HEK293 (cell line): ENCODE results near the gene GNB2.

ENCODE experiments used
- CTCF ChIA-PET: fragments of 350-600 bp; formaldehyde crosslinking; extraction: SDS; loops from one replicate; lab custom pipeline; 2021; ENCODE audit warnings: antibody characterized with exemption; lab: Yijun Ruan, JAX
- POLR2A ChIA-PET: fragments of 300-600 bp; formaldehyde crosslinking; extraction: SDS; loops from one replicate; lab custom pipeline; 2020; ENCODE audit warnings: antibody characterized with exemption, inconsistent platforms; lab: Yijun Ruan, JAX
- H3K27ac ChIP-seq: fragments of 200-500 bp; sonication (Bioruptor generic); 2 replicates; pipeline ENCODE4 v1.5.1; 2014; ENCODE audit warnings: low read depth, low read length, control low read depth, inconsistent platforms; ENCODE audit errors: extremely low read depth
- H3K36me3 ChIP-seq, 2 experiments: fragments of 200-500 bp in 1 of 2; sonication (Bioruptor generic) in 1 of 2; 1 replicate in 1 of 2; 2 replicates in 1 of 2; pipeline ENCODE4 v1.5.1; 2014 to 2017; ENCODE audit warnings: inconsistent platforms in 2 of 2, low read length in 2 of 2; ENCODE audit not compliant: control insufficient read depth in 2 of 2, insufficient read depth in 1 of 2
- H3K4me1 ChIP-seq: fragments of 200-500 bp; sonication (Bioruptor generic); 2 replicates; pipeline ENCODE4 v1.5.1; 2014; ENCODE audit warnings: mild to moderate bottlenecking, low read length, inconsistent platforms; ENCODE audit not compliant: control insufficient read depth, insufficient read depth
- H3K4me3 ChIP-seq: 2 replicates; pipeline ENCODE4 v1.5.1; 2011; ENCODE audit warnings: low read depth, mild to moderate bottlenecking, control low read depth, low read length, moderate library complexity
- H3K9me3 ChIP-seq: fragments of 200-500 bp; sonication (Bioruptor generic); 2 replicates; pipeline ENCODE4 v1.5.1; 2014; ENCODE audit warnings: low read depth, low read length, inconsistent platforms; ENCODE audit not compliant: control insufficient read depth, insufficient read depth
- BCL11A ChIP-seq: fragments of 450-650 bp; formaldehyde crosslinking; IDR thresholded peaks from 2 replicates; pipeline ENCODE4 v1.5.1; 2016; ENCODE audit warnings: low read depth, missing biosample characterization, missing genetic modification characterization
- GLIS1 ChIP-seq: fragments of 450-650 bp; formaldehyde crosslinking; IDR thresholded peaks from 2 replicates; pipeline ENCODE4 v1.5.1; 2016; ENCODE audit warnings: missing biosample characterization, missing genetic modification characterization
- HIC1 ChIP-seq: fragments of 450-650 bp; formaldehyde crosslinking; IDR thresholded peaks from 2 replicates; pipeline ENCODE4 v1.5.1; 2016; ENCODE audit warnings: missing biosample characterization, missing genetic modification characterization
- IKZF3 ChIP-seq: fragments of 450-650 bp; IDR thresholded peaks from 2 replicates; pipeline ENCODE4 v1.5.0; 2018; ENCODE audit warnings: missing biosample characterization, mild to moderate bottlenecking, missing genetic modification characterization, moderate library complexity
- OVOL3 ChIP-seq: fragments of 450-650 bp; formaldehyde crosslinking; IDR thresholded peaks from 2 replicates; pipeline ENCODE4 v1.5.1; 2016; ENCODE audit warnings: missing biosample characterization, missing genetic modification characterization
- YY2 ChIP-seq: fragments of 450-650 bp; formaldehyde crosslinking; IDR thresholded peaks from 2 replicates; pipeline ENCODE4 v1.5.1; 2016; ENCODE audit warnings: missing biosample characterization, missing genetic modification characterization
- ZBTB17 ChIP-seq: fragments of 450-650 bp; formaldehyde crosslinking; IDR thresholded peaks from 2 replicates; pipeline ENCODE4 v1.5.1; 2016; ENCODE audit warnings: missing biosample characterization, missing genetic modification characterization
- ZBTB49 ChIP-seq: fragments of 450-650 bp; formaldehyde crosslinking; IDR thresholded peaks from 2 replicates; pipeline ENCODE4 v1.5.1; 2016; ENCODE audit warnings: missing biosample characterization, missing genetic modification characterization, low read depth
- ZEB2 ChIP-seq: fragments of 450-650 bp; formaldehyde crosslinking; IDR thresholded peaks from 2 replicates; pipeline ENCODE4 v1.5.1; 2016; ENCODE audit warnings: missing biosample characterization, missing genetic modification characterization
- ZFP41 ChIP-seq: fragments of 450-650 bp; formaldehyde crosslinking; IDR thresholded peaks from 2 replicates; pipeline ENCODE4 v1.5.1; 2016; ENCODE audit warnings: missing biosample characterization, missing genetic modification characterization, borderline replicate concordance
- ZNF114 ChIP-seq: fragments of 450-650 bp; formaldehyde crosslinking; IDR thresholded peaks from 2 replicates; pipeline ENCODE4 v1.5.0; 2017; ENCODE audit warnings: missing biosample characterization, missing genetic modification characterization
- ZNF184 ChIP-seq: fragments of 450-650 bp; IDR thresholded peaks from 2 replicates; pipeline ENCODE4 v1.5.1; 2018; ENCODE audit warnings: missing biosample characterization, mild to moderate bottlenecking, missing genetic modification characterization
- ZNF292 ChIP-seq: fragments of 450-650 bp; formaldehyde crosslinking; IDR thresholded peaks from 2 replicates; pipeline ENCODE4 v1.5.1; 2016; ENCODE audit warnings: low read depth, missing biosample characterization, missing genetic modification characterization, borderline replicate concordance
- ZNF416 ChIP-seq: fragments of 450-650 bp; formaldehyde crosslinking; IDR thresholded peaks from 2 replicates; pipeline ENCODE4 v1.5.1; 2016; ENCODE audit warnings: missing biosample characterization, missing genetic modification characterization
- ZNF488 ChIP-seq: fragments of 450-650 bp; formaldehyde crosslinking; IDR thresholded peaks from 2 replicates; pipeline ENCODE4 v1.5.1; 2016; ENCODE audit warnings: missing biosample characterization, missing genetic modification characterization
- ZNF501 ChIP-seq: fragments of 450-650 bp; formaldehyde crosslinking; IDR thresholded peaks from 2 replicates; pipeline ENCODE4 v1.5.1; 2016; ENCODE audit warnings: missing biosample characterization, missing genetic modification characterization
- ZNF521 ChIP-seq: fragments of 450-650 bp; formaldehyde crosslinking; IDR thresholded peaks from 2 replicates; pipeline ENCODE4 v1.5.1; 2017; ENCODE audit warnings: missing biosample characterization, mild to moderate bottlenecking, missing genetic modification characterization
- ZNF548 ChIP-seq: fragments of 450-650 bp; formaldehyde crosslinking; IDR thresholded peaks from 2 replicates; pipeline ENCODE4 v1.5.1; 2016; ENCODE audit warnings: missing biosample characterization, missing genetic modification characterization
- ZNF560 ChIP-seq: fragments of 450-650 bp; formaldehyde crosslinking; IDR thresholded peaks from 2 replicates; pipeline ENCODE4 v1.5.1; 2017; ENCODE audit warnings: missing biosample characterization, missing genetic modification characterization, borderline replicate concordance
- ZNF670 ChIP-seq: fragments of 450-650 bp; formaldehyde crosslinking; IDR thresholded peaks from 2 replicates; pipeline ENCODE4 v1.5.1; 2016; ENCODE audit warnings: missing biosample characterization, missing genetic modification characterization, low read depth
- ZNF692 ChIP-seq: fragments of 450-650 bp; formaldehyde crosslinking; IDR thresholded peaks from 2 replicates; pipeline ENCODE4 v1.5.1; 2016; ENCODE audit warnings: missing biosample characterization, missing genetic modification characterization
- ZNF776 ChIP-seq: fragments of 450-650 bp; formaldehyde crosslinking; IDR thresholded peaks from 2 replicates; pipeline ENCODE4 v1.5.0; 2017; ENCODE audit warnings: missing biosample characterization, missing genetic modification characterization, borderline replicate concordance
- TF ChIP-seq, protein P1 (sequence below): fragments of 450-650 bp; formaldehyde crosslinking; IDR thresholded peaks from 2 replicates; pipeline ENCODE4 v1.5.1; 2016; ENCODE audit warnings: missing biosample characterization, missing genetic modification characterization
- TF ChIP-seq, protein P2 (sequence below): fragments of 450-650 bp; formaldehyde crosslinking; IDR thresholded peaks from 2 replicates; pipeline ENCODE4 v1.5.1; 2016; ENCODE audit warnings: missing biosample characterization, missing genetic modification characterization
- TF ChIP-seq, protein P3 (sequence below): fragments of 450-650 bp; IDR thresholded peaks from 2 replicates; pipeline ENCODE4 v1.5.1; 2018; ENCODE audit warnings: missing biosample characterization, mild to moderate bottlenecking, missing genetic modification characterization

GNB2 gene

GRCh38 chr7:100655908-100656674, 17.4 kb upstream of the GNB2 start, which contains the start of gene ACTL6B:
TSS of gene ACTL6B (minus strand) at chr7:100656448. CDS start at chr7:100656354, 94 bp downstream.
- Histone ChIP-seq H3K27ac (no peak within 1 kb of the TSS), H3K4me3 (no peak within 1 kb of the TSS)
- CTCF ChIA-PET, result interaction anchor here (0.6 kb wide), 1 partner anchor 69 kb away, joined by 3 read pairs; no protein-coding TSS in a partner anchor
- TF ChIP-seq ZEB2, result 0 out of 2 replicates have a peak, but pooled peaks have one; percentile 54
- no peak for TF ChIP-seq ZNF548 (tag by site-specific recombination)
- 0 out of 2 replicates have a peak, but pooled peaks have one; percentile 35 for TF ChIP-seq ZBTB17
- TF ChIP-seq, protein P1, sequence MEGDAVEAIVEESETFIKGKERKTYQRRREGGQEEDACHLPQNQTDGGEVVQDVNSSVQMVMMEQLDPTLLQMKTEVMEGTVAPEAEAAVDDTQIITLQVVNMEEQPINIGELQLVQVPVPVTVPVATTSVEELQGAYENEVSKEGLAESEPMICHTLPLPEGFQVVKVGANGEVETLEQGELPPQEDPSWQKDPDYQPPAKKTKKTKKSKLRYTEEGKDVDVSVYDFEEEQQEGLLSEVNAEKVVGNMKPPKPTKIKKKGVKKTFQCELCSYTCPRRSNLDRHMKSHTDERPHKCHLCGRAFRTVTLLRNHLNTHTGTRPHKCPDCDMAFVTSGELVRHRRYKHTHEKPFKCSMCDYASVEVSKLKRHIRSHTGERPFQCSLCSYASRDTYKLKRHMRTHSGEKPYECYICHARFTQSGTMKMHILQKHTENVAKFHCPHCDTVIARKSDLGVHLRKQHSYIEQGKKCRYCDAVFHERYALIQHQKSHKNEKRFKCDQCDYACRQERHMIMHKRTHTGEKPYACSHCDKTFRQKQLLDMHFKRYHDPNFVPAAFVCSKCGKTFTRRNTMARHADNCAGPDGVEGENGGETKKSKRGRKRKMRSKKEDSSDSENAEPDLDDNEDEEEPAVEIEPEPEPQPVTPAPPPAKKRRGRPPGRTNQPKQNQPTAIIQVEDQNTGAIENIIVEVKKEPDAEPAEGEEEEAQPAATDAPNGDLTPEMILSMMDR (tag by site-specific recombination), result no peak
- no peak for TF ChIP-seq BCL11A (tag by site-specific recombination)
- no peak for TF ChIP-seq ZNF184
- TF ChIP-seq ZBTB49, result no peak
- TF ChIP-seq HIC1 (tag by site-specific recombination), result no peak
- no peak for TF ChIP-seq ZNF560 (tag by site-specific recombination)
- TF ChIP-seq ZNF416 (tag by site-specific recombination), result no peak
- TF ChIP-seq, protein P2, sequence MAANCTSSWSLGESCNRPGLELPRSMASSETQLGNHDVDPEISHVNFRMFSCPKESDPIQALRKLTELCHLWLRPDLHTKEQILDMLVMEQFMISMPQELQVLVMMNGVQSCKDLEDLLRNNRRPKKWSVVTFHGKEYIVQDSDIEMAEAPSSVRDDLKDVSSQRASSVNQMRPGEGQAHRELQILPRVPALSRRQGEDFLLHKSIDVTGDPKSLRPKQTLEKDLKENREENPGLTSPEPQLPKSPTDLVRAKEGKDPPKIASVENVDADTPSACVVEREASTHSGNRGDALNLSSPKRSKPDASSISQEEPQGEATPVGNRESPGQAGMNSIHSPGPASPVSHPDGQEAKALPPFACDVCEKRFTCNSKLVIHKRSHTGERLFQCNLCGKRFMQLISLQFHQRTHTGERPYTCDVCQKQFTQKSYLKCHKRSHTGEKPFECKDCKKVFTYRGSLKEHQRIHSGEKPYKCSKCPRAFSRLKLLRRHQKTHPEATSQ (tag by site-specific recombination), result no peak
- TF ChIP-seq ZFP41 (tag by site-specific recombination), result no peak
- TF ChIP-seq ZNF521 (tag by site-specific recombination), result no peak
- no peak for TF ChIP-seq ZNF670
- TF ChIP-seq, protein P3, sequence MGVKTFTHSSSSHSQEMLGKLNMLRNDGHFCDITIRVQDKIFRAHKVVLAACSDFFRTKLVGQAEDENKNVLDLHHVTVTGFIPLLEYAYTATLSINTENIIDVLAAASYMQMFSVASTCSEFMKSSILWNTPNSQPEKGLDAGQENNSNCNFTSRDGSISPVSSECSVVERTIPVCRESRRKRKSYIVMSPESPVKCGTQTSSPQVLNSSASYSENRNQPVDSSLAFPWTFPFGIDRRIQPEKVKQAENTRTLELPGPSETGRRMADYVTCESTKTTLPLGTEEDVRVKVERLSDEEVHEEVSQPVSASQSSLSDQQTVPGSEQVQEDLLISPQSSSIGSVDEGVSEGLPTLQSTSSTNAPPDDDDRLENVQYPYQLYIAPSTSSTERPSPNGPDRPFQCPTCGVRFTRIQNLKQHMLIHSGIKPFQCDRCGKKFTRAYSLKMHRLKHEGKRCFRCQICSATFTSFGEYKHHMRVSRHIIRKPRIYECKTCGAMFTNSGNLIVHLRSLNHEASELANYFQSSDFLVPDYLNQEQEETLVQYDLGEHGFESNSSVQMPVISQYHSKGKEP (tag by site-specific recombination), result no peak
- TF ChIP-seq ZNF292 (tag by site-specific recombination), result no peak
- TF ChIP-seq ZNF692, result no peak
- no peak for TF ChIP-seq YY2 (tag by site-specific recombination)
- no peak for TF ChIP-seq ZNF114 (tag by site-specific recombination)
- no peak for TF ChIP-seq ZNF501
- no peak for TF ChIP-seq IKZF3
- no peak for TF ChIP-seq ZNF488
- no peak for TF ChIP-seq ZNF776
- TF ChIP-seq OVOL3 (tag by site-specific recombination), result no peak
- TF ChIP-seq GLIS1 (tag by site-specific recombination), result peak; percentile 30; the same call in 1 of the 2 replicates

More at GRCh38 chr7:100655908-100656674, 17.4 kb upstream of the GNB2 start, which contains the start of gene ACTL6B:
- Histone ChIP-seq H3K36me3 (no peaks in the 10 kb centered on the region), H3K4me1 (no peaks in the 10 kb centered on the region), H3K9me3 (no peaks in the 10 kb centered on the region)
- POLR2A ChIA-PET, result interaction anchor here (0.7 to 1.0 kb wide), 3 partner anchors 17 to 70 kb away, joined by 3 to 4 read pairs (median 3); partner anchors contain the start of genes FBXO24 and GNB2
